DND-41 (cell line): ENCODE data around the gene SUN1.

Experiments
- EZH2 ChIP-seq: IDR thresholded peaks from 3 replicates; pipeline ENCODE4 v1.6.1; 2012; ENCODE audit warnings: borderline replicate concordance, low read depth, mild to moderate bottlenecking, moderate library complexity, low read length, inconsistent platforms; ENCODE audit not compliant: severe bottlenecking
- TF ChIP-seq, protein P1 (sequence below): IDR thresholded peaks from 2 replicates; pipeline ENCODE4 v1.5.1; 2012; ENCODE audit warnings: borderline replicate concordance, low read length, moderate library complexity, mild to moderate bottlenecking; ENCODE audit not compliant: poor library complexity, severe bottlenecking; ENCODE audit errors: extremely low read depth

DNA sequence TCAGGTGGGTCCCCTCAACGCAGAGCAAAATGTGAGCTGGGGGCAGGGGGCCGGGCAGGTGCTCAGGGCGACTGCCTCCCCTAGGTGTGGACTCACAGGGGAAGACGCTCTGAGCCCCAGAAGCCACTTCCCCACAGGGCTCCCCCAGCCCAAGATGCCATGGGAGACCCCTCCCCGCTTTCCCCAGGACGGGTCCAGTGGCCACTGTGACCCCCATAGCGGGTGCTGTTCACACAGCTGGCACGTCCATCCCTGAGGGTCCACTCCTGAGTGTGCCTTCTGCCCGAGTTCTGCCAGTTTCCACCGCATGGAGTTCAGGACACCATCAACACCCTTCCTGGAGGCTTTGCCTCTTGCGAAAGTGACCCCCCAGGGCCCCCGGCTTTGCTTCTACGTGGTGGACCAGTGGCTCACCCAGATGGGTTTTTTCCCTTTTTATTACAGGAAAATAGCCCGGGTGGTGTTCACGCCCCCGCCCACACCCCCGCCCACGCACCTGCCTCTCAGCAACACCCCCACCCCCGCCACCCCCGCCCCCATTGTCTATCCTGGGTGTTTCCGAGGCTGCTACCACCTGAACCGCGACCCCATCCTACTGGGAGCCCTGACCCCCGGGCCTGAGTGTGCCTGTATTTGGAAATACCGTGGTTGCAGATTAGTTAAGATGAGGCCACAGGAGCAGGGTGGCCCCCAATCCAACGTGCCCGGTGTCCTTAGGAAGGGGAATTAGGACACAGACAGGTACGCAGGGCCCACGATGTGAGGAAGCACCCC lies 90.2 kb downstream of the SUN1 start:
- TF ChIP-seq, protein P1, sequence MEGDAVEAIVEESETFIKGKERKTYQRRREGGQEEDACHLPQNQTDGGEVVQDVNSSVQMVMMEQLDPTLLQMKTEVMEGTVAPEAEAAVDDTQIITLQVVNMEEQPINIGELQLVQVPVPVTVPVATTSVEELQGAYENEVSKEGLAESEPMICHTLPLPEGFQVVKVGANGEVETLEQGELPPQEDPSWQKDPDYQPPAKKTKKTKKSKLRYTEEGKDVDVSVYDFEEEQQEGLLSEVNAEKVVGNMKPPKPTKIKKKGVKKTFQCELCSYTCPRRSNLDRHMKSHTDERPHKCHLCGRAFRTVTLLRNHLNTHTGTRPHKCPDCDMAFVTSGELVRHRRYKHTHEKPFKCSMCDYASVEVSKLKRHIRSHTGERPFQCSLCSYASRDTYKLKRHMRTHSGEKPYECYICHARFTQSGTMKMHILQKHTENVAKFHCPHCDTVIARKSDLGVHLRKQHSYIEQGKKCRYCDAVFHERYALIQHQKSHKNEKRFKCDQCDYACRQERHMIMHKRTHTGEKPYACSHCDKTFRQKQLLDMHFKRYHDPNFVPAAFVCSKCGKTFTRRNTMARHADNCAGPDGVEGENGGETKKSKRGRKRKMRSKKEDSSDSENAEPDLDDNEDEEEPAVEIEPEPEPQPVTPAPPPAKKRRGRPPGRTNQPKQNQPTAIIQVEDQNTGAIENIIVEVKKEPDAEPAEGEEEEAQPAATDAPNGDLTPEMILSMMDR: no peak
- no peak for TF ChIP-seq EZH2
